HT1080 (cell line): ENCODE data around the gene NAPSA. TPM values are rescaled to one million over a fixed set of nuclear protein-coding genes. Genes with fewer than 3 reads are reported as not detected.

ENCODE experiments used
- DNase-seq: peaks from one replicate; pipeline ENCODE4 v3.0.0-alpha.2; 2015; ENCODE audit warnings: low read depth
- total RNA-seq: library from RNA; depleted of rRNA; stranded (reverse); fragments of >200 nt; shearing (Covaris generic); gene quantifications from 2 replicates; pipeline ENCODE4 v1.2.3, GENCODE V29; 2014; rRNA removed

The NAPSA gene
- total RNA-seq, 1 experiment from 2014 or later, result not detected

DNA sequence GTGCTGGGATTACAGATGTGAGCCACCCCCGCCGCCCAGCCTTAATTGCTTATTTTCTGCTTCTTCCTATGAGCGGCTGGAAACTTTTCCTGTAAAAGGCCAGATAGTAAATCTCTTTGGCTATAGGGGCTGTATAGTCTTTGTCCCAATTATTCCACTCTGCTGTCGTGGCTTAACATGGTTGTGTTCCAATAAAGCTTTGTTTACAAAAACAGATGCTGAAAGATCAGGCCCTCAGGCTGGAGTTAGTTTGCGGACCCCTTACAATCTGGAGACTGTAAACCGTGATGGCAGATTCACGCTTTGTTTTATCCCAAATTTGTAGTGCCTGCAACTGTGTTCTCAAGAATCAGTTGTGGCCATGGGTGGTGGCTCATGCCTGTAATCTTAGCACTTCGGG is 47.0 kb downstream of the NAPSA start:
- DNase-seq, result no peak

DNA sequence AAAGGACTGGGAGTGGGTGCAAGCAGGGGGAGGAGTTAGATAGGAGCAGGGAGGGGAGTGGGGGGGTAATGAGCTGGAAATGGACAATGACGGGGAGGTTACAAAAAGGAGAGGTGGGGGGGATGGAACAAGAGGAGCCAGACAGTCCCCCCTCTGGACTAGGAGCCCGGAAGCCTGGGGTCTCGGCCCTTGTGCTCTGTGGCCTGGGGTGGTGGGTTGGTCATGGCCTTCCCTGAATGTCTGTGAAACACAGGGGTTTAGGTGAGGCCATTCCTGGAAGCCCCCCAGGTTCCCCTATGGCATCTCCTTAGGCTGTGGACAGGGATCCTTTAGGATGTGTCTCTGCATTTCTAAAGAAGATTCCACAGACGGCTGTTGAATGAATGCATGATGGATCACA is 48.3 kb downstream of the NAPSA start:
- no peak for DNase-seq

DNA sequence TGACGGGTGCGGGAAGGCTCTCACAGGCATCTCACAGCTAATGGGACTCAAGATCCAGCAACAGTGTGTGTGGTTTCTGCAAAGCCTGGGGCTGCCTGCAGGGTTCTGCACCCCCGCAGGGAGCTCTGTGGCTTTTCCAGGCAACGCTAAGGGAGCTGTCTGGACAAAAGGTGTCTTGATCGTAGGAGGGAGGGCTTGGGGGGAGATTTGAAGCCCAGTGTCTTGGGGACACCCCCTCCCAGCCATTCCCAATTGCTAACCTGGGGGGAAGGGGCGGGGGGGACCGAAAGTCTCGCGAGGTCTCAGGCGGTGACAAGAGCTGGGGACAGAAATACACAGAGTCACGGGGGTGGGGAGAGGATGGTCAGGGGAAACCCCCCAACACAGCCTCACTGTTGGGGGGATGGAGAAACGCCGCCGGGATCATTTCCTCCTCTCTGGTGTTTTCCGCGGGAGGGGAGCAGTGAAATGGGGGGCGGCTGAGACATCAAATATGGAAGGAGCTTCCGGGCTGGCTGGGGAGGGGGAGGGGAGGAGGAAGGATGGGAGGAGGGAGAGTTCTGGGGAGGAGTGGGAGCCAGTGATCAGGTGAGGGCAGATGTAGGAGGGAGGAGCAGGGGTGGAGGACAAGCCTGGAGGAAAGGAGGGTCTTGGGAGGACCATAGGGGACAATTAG is 49.5 kb downstream of the NAPSA start:
- no peak for DNase-seq

DNA sequence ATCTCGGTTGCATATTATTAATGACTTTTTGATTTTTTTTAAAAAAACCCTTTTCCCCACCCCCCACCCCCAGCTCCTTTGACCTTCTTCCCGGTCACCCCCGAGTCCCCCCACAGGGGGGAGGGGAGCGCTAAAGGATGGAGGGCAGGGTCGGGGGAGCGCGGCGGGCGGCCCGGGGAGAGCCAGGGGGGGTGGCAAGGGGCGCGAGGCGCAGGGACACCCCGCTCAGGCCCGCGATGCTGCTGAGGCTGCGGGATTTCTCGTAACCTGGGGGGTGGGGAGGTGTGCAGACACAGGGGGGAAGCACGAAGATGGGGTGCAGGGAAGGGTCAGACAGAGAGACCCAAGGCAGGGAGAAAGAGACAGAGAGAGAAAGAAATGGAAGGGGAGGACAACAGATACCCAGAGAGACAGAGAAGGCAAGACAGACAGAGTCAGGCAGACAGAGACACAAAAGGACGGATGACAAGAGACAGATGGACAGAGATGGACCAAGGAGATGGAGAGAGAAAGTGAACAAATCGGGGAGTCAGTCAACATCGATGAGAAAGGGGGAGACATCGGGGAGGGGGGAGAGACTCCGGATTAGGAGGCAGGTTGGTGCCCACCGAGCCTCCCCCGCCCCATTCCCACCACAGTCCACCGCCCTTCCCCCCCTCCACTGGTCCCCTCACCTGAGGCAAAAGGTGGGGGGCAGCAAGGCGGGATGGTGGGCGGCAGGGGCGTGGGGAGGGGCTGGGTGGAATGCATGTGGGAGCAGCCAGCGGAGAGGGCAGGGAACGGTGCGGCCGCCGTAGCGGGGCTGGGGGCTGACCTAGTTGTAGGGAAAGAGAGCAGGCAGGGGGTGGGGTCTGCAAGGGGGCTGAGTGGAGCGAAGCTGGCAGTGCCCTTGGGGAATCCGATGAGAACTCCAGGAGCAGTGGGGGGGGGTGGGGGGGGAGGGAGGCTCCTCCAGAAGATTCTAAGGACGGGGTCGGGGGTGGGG is 50.4 kb downstream of the NAPSA start:
- DNase-seq, result no peak

GRCh38 chr19:50313812-50314536 is 51.5 kb downstream of the NAPSA start:
- DNase-seq, result no peak

GRCh38 chr19:50312967-50313811 is 52.2 kb downstream of the NAPSA start:
- no peak for DNase-seq

GRCh38 chr19:50311723-50312635 is 53.5 kb downstream of the NAPSA start:
- no peak for DNase-seq

DNA sequence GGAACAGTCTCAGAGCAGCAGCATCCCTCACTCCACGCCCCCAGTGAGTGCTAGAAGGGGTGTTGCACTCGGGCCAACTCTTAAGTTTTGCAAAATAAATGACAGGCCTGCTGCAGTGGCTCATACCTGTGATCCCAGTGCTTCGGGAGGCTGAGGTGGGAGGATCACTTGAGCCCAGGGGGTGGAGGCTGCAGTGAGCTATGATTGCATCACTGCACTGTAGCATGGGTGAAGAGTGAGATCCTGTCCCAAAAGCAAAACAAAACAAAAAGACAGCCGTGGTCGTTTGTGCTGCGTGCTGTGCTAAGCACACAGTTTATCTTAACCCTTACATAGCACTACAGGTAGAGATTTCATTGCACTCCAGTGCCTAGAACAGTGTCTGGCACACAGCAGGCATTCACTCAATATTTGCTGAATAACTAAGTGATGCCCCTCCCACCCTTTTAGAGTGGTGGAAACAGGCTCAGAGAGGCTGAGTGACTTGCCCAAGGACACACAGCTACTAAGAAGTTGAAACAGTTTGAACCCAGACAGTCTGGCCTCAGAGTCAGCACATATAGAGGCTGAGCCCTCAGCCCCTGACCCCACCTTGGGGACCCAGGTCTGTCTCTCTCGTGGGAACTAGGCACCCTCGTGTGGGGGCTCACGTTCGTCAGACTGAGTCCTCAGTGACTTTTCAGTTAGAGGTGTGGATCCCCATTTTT is 54.5 kb downstream of the NAPSA start:
- no peak for DNase-seq

DNA sequence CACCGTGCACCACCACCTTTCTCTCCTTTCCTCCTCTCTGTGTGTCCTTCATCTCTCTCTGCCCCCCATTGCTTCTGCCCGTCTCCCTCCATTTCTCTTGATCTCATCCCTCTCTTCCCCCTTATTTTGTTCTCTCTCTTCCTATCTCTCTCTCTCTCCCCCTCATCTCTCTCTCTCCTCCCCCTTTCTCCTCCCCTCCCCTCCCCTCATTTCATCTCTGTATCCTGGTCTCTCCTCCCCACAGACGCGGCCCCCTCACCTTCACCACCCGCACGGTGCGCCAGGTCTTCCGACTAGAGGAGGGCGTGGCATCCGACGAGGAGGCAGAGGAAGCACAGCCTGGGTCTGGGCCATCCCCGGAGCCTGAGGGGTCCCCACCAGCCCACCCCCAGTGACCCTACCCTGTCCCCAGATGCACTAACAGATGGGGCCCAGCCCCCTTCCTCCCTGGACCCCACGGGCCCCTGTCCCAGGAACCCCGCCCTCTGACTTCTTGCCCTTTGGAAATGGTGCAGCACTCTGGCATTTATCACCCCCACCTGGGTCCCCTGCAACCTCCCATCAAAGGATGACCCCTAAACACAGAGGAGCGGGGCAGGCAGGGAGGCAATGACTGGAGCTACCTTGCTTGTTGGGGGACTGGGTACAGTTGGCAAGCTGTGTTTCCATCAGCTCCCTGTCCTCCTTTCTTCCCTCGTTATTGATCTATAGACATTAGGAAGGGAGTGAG is 55.9 kb downstream of the NAPSA start:
- DNase-seq, result no peak

DNA sequence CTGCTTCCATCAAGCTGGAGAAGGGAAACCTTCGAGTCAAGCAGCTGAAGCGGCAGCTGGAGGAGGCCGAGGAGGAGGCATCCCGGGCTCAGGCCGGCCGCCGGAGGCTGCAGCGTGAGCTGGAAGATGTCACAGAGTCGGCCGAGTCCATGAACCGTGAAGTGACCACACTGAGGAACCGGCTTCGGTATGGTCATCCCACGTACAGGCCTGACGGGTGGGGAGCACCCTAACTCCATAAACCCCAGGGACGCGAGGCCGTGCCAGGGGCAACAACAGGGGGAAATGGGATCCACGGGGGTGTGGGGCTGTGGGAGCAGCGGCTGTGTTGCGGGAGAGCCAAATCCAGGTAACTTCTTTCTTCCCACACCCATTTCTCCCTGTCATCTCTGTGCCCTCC is 56.4 kb downstream of the NAPSA start:
- no peak for DNase-seq

Other genes starting within 250 kb of the NAPSA start
- not detected in 2 replicates for gene IZUMO2, start 202.4 kb downstream of the NAPSA start, total RNA-seq
- not detected in 2 replicates for gene MYH14, start 162.0 kb downstream of the NAPSA start, total RNA-seq
- not detected in 2 replicates for gene KCNC3, start 36.3 kb downstream of the NAPSA start, total RNA-seq
- 96.1 and 98.3 TPM in 2 replicates for gene NR1H2, start 10.8 kb upstream of the NAPSA start, total RNA-seq
- gene POLD1, start 18.7 kb upstream of the NAPSA start, total RNA-seq, result 173 and 185 TPM in 2 replicates
- gene SPIB, start 53.3 kb upstream of the NAPSA start, total RNA-seq, result 0.43 TPM in 1 of 2 replicates, not detected in the other
- gene MYBPC2, start 67.3 kb upstream of the NAPSA start, total RNA-seq, result 0.07 TPM in 1 of 2 replicates, not detected in the other
- gene EMC10, start 110.9 kb upstream of the NAPSA start, total RNA-seq, result 101 and 102 TPM in 2 replicates
- gene GARIN5A, start 111.2 kb upstream of the NAPSA start, total RNA-seq, result 0.17 and 0.37 TPM in 2 replicates
- gene JOSD2, start 145.6 kb upstream of the NAPSA start, total RNA-seq, result 41.2 and 47.4 TPM in 2 replicates
- 0.31 TPM in 1 of 2 replicates, not detected in the other for gene ASPDH, start 148.3 kb upstream of the NAPSA start, total RNA-seq
- 0.03 and 0.08 TPM in 2 replicates for gene LRRC4B, start 202.8 kb upstream of the NAPSA start, total RNA-seq